H9 (cell line): ENCODE measurements around the gene SERPINB5. TPM values are rescaled to one million over a fixed set of nuclear protein-coding genes. Genes with fewer than 3 reads are reported as not detected.

Experiments used
- DNase-seq: peaks from one replicate; pipeline ENCODE4 v3.0.0-alpha.2; 2017
- H2AFZ ChIP-seq: one replicate; pipeline ENCODE4 v1.6.1; 2013; ENCODE audit warnings: mild to moderate bottlenecking, low read length, control low read depth, moderate library complexity
- H2AK5ac ChIP-seq: 2 replicates; pipeline ENCODE4 v1.6.1; 2013; ENCODE audit warnings: low read length, control low read depth, mixed read lengths; ENCODE audit not compliant: insufficient read length
- H2BK120ac ChIP-seq: one replicate; pipeline ENCODE4 v1.6.1; 2013; ENCODE audit warnings: low read depth, mild to moderate bottlenecking, low read length, control low read depth, inconsistent platforms; ENCODE audit not compliant: poor library complexity, severe bottlenecking
- H2BK12ac ChIP-seq: 2 replicates; pipeline ENCODE4 v1.6.1; 2013; ENCODE audit warnings: low read length, control low read depth, mixed read lengths, low read depth; ENCODE audit not compliant: insufficient read length
- H2BK15ac ChIP-seq: 2 replicates; pipeline ENCODE4 v1.6.1; 2013; ENCODE audit warnings: low read depth, low read length, control low read depth
- H2BK20ac ChIP-seq: one replicate; pipeline ENCODE4 v1.6.1; 2013; ENCODE audit warnings: low read depth, mild to moderate bottlenecking, low read length, control low read depth, inconsistent platforms; ENCODE audit not compliant: poor library complexity, severe bottlenecking
- H2BK5ac ChIP-seq: 2 replicates; pipeline ENCODE4 v1.6.1; 2013; ENCODE audit warnings: low read length, control low read depth, mixed read lengths; ENCODE audit not compliant: insufficient read length
- H3K14ac ChIP-seq: 2 replicates; pipeline ENCODE4 v1.6.1; 2013; ENCODE audit warnings: low read length, control low read depth; ENCODE audit not compliant: insufficient read depth
- H3K18ac ChIP-seq: 2 replicates; pipeline ENCODE4 v1.6.1; 2013; ENCODE audit warnings: low read depth, mild to moderate bottlenecking, mixed read lengths, low read length, control low read depth; ENCODE audit not compliant: insufficient read length
- H3K23ac ChIP-seq: 2 replicates; pipeline ENCODE4 v1.6.1; 2013; ENCODE audit warnings: low read length, control low read depth, mixed read lengths, low read depth; ENCODE audit not compliant: insufficient read length
- H3K23me2 ChIP-seq: 2 replicates; pipeline ENCODE4 v1.6.1; 2013; ENCODE audit warnings: low read depth, mild to moderate bottlenecking, mixed read lengths, low read length, control low read depth; ENCODE audit not compliant: insufficient read length, poor library complexity, severe bottlenecking
- H3K27ac ChIP-seq: 2 replicates; pipeline ENCODE4 v1.5.1; 2013; ENCODE audit warnings: low read length, control low read depth, mixed read lengths, low read depth; ENCODE audit not compliant: insufficient read length
- H3K27me3 ChIP-seq: 2 replicates; pipeline ENCODE4 v1.6.1; 2013; ENCODE audit warnings: low read length, control low read depth, inconsistent platforms; ENCODE audit not compliant: insufficient read depth
- H3K4ac ChIP-seq: 2 replicates; pipeline ENCODE4 v1.6.1; 2013; ENCODE audit warnings: low read depth, mild to moderate bottlenecking, control low read depth, inconsistent platforms, low read length, moderate library complexity
- H3K4me1 ChIP-seq: 2 replicates; pipeline ENCODE4 v1.6.1; 2013; ENCODE audit warnings: low read length, control low read depth, inconsistent platforms; ENCODE audit not compliant: insufficient read depth
- H3K4me2 ChIP-seq: 2 replicates; pipeline ENCODE4 v1.6.1; 2013; ENCODE audit warnings: low read length, control low read depth, mixed read lengths; ENCODE audit not compliant: insufficient read length, insufficient read depth
- H3K56ac ChIP-seq: 2 replicates; pipeline ENCODE4 v1.6.1; 2013; ENCODE audit warnings: low read depth, mild to moderate bottlenecking, mixed read lengths, low read length, control low read depth; ENCODE audit not compliant: insufficient read length
- H3K79me1 ChIP-seq: 2 replicates; pipeline ENCODE4 v1.6.1; 2013; ENCODE audit warnings: low read depth, mild to moderate bottlenecking, moderate library complexity, low read length, control low read depth, inconsistent platforms; ENCODE audit not compliant: insufficient read depth, poor library complexity, severe bottlenecking
- H3K79me2 ChIP-seq: 2 replicates; pipeline ENCODE4 v1.6.1; 2013; ENCODE audit warnings: low read length, control low read depth, inconsistent platforms; ENCODE audit not compliant: insufficient read depth
- H3K9ac ChIP-seq: 2 replicates; pipeline ENCODE4 v1.6.1; 2013; ENCODE audit warnings: low read length, control low read depth, mixed read lengths; ENCODE audit not compliant: insufficient read length; ENCODE audit errors: extremely low read depth
- H3K9me3 ChIP-seq: one replicate; pipeline ENCODE4 v1.6.1; 2013; ENCODE audit warnings: low read depth, low read length, inconsistent platforms; ENCODE audit not compliant: control insufficient read depth
- H3T11ph ChIP-seq: one replicate; pipeline ENCODE4 v1.6.1; 2013; ENCODE audit warnings: mild to moderate bottlenecking, low read length, control low read depth, inconsistent platforms
- H4K20me1 ChIP-seq: one replicate; pipeline ENCODE4 v1.6.1; 2013; ENCODE audit not compliant: control insufficient read depth, insufficient read length, insufficient read depth
- H4K5ac ChIP-seq: 2 replicates; pipeline ENCODE4 v1.6.1; 2013; ENCODE audit warnings: low read depth, mild to moderate bottlenecking, mixed read lengths, low read length, control low read depth; ENCODE audit not compliant: insufficient read length
- H4K8ac ChIP-seq: replicated peaks from 2 replicates; pipeline ENCODE4 v1.6.1; 2013; ENCODE audit warnings: low read length, control low read depth, mixed read lengths, low read depth; ENCODE audit not compliant: insufficient read length
- H4K91ac ChIP-seq: 2 replicates; pipeline ENCODE4 v1.6.1; 2013; ENCODE audit warnings: low read depth, mild to moderate bottlenecking, moderate library complexity, mixed read lengths, low read length, control low read depth; ENCODE audit not compliant: insufficient read length
- H3K27ac Mint-ChIP-seq, 3 experiments: 2 replicates in 2 of 3; 3 replicates in 1 of 3; pipeline ENCODE4 v1.8.0; 2020 to 2021; ENCODE audit warnings: mixed read lengths in 3 of 3, mild to moderate bottlenecking in 1 of 3, moderate library complexity in 1 of 3
- H3K27me3 Mint-ChIP-seq: 2 replicates; pipeline ENCODE4 v1.8.0; 2021; ENCODE audit warnings: low read depth, mild to moderate bottlenecking, moderate library complexity, mixed read lengths
- H3K36me3 Mint-ChIP-seq, 3 experiments: 2 replicates in 2 of 3; 3 replicates in 1 of 3; pipeline ENCODE4 v1.8.0; 2020 to 2021; ENCODE audit warnings: low read depth in 3 of 3, mixed read lengths in 3 of 3; ENCODE audit not compliant: insufficient read depth in 1 of 3
- H3K4me1 Mint-ChIP-seq, 2 experiments: 2 replicates each; pipeline ENCODE4 v1.8.0; 2020; ENCODE audit warnings: mixed read lengths in 2 of 2
- H3K4me3 Mint-ChIP-seq, 2 experiments: 2 replicates in 1 of 2; 3 replicates in 1 of 2; pipeline ENCODE4 v1.8.0; 2020 to 2021; ENCODE audit warnings: mild to moderate bottlenecking in 2 of 2, mixed read lengths in 2 of 2, moderate library complexity in 1 of 2
- H3K9me3 Mint-ChIP-seq, 2 experiments: 2 replicates in 1 of 2; 3 replicates in 1 of 2; pipeline ENCODE4 v1.8.0; 2020; ENCODE audit warnings: mild to moderate bottlenecking in 2 of 2, mixed read lengths in 2 of 2, moderate library complexity in 1 of 2
- WGBS: extraction: QIAGEN DNeasy Blood & Tissue Kit; methylation state at CpG from one replicate; pipeline ENCODE4 v1.1.7; 2013; ENCODE audit warnings: missing lambda C conversion rate, low lambda C conversion rate, mixed read lengths; ENCODE audit not compliant: insufficient read length; ENCODE audit errors: extremely low coverage; 5-methylcytosine and 5-hydroxymethylcytosine counted together
- total RNA-seq: library from RNA; stranded (reverse); gene quantifications from 2 replicates; pipeline ENCODE4 v1.2.1, GENCODE V29; 2021
- TF ChIP-seq, protein P1 (sequence below): fragments of 200-600 bp; sonication (generic); conservative IDR thresholded peaks from 3 replicates; pipeline ENCODE4 v1.8.0; 2021; ENCODE audit warnings: antibody characterized with exemption, mild to moderate bottlenecking

Gene SERPINB5
- total RNA-seq, 1 experiment from 2014 or later, result not detected

- TF ChIP-seq, protein P1, sequence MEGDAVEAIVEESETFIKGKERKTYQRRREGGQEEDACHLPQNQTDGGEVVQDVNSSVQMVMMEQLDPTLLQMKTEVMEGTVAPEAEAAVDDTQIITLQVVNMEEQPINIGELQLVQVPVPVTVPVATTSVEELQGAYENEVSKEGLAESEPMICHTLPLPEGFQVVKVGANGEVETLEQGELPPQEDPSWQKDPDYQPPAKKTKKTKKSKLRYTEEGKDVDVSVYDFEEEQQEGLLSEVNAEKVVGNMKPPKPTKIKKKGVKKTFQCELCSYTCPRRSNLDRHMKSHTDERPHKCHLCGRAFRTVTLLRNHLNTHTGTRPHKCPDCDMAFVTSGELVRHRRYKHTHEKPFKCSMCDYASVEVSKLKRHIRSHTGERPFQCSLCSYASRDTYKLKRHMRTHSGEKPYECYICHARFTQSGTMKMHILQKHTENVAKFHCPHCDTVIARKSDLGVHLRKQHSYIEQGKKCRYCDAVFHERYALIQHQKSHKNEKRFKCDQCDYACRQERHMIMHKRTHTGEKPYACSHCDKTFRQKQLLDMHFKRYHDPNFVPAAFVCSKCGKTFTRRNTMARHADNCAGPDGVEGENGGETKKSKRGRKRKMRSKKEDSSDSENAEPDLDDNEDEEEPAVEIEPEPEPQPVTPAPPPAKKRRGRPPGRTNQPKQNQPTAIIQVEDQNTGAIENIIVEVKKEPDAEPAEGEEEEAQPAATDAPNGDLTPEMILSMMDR, result no peak
- Histone ChIP-seq H4K91ac (no peak overlapping the region), H3K14ac (no peak overlapping the region), H3K4me2 (peak overlapping the region; percentile 34), H4K20me1 (no peaks in the 10 kb centered on the region), H3K18ac (no peak overlapping the region), H2BK20ac (no peak overlapping the region), H4K5ac (no peak overlapping the region), H3K79me1 (no peaks in the 10 kb centered on the region), H2BK5ac (no peak overlapping the region), H4K8ac (no peak overlapping the region), H3K4me1 (peaks cover 6% of the 10 kb centered on the region; the same call in 1 of the 2 replicates), H2AK5ac (no peak overlapping the region), H3K79me2 (no peaks in the 10 kb centered on the region), H3K9ac (no peak overlapping the region), H3K23ac (no peak overlapping the region), H3T11ph (no peak overlapping the region), H3K27me3 (no peaks in the 10 kb centered on the region), H3K9me3 (no peaks in the 10 kb centered on the region), H2BK12ac (no peak overlapping the region), H2AFZ (peak overlapping the region; percentile 82), H2BK15ac (no peak overlapping the region), H3K27ac (no peak overlapping the region), H3K4ac (no peak overlapping the region), H3K56ac (no peak overlapping the region), H2BK120ac (no peak overlapping the region), H3K23me2 (peaks cover 2% of the 10 kb centered on the region)
- no CpG with 5 or more reads among the region's 6 CpGs for WGBS
- no peaks in the 10 kb centered on the region for H3K9me3 Mint-ChIP-seq
- H3K36me3 Mint-ChIP-seq, result no peaks in the 10 kb centered on the region
- peaks cover 51 to 56% of the 10 kb centered on the region in 2 experiments for H3K4me1 Mint-ChIP-seq
- DNase-seq, result no peak
- H3K27ac Mint-ChIP-seq, result peak overlapping the region; percentile 19 to 89 (median 83); a peak in 5 of 7 replicates
- H3K27me3 Mint-ChIP-seq, result no peaks in the 10 kb centered on the region; the same call in 1 of the 2 replicates
- H3K4me3 Mint-ChIP-seq, result peak overlapping the region in 1 of 2 experiments; percentile 6; a peak in 1 of 5 replicates
Observed at GRCh38 chr18:63514326-63514725, 37.6 kb downstream of the SERPINB5 start.
